NCI-H2081 (cell line): Measurements from ENCODE around the gene DVL3.
A peak's percentile ranks its signal among the peaks of the same experiment; 100 is the strongest.

ENCODE experiments used
- DNase-seq, 2 experiments: peaks; one replicate each; lab custom pipeline; 2025; lab: John Stamatoyannopoulos, UW

DVL3 gene

DNA sequence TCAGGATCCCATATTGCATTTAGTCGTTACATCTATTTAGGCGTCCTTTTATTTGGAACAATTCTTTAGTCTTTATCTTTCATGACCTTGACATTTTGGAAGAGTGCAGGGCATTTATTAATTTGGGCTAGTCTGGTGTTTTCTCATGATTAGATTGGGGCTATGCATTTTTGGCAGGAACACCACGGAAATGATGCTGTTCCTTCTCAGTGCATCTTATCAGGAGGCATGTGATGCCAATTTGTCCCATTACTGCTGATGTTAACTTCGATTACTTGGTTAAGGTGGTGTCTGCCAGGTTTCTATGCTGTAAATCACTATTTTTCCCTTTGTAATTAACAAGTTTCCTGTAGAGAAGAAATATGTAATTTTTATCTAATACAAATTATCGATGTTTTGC, 56.1 kb downstream of the DVL3 start:
- no peak for DNase-seq

DNA sequence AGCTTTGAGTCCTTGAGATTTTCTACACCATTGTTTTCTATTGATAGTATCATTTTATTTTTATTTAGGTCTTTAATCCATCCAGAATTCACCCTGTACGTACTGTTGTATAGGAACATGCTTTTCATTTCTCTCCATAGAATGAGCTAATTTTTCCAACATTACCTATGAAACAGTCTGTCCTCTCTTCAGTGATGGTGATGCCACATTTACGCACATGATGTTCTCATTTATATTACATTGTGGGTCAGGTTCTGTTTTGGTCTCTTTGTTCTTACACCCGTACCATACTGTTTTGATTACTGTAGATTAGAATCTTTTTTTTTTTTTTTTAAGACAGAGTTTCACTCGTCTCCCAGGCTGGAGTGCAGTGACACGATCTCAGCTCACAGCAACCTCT, 56.5 kb downstream of the DVL3 start:
- no peak for DNase-seq

DNA sequence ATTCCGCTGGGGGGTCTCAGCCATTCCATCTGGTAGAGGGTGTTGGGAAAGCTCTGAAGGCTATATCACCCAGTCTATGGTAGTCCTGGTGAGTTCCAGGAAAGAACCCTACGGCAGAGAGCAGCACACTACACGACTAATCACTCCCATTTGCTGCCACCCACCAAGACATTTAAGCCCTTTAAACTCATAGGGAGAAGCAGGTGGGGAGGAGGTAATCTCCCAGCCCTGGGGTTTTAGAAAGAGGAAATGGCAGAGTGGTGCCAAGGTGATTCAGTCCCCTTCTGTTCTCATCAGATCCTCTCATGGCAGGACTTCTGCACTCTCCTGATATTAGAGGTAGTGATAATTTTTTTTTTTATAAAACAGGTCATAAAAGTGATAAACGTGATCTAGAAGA, 63.6 kb downstream of the DVL3 start:
- peak; percentile 33 to 68 for DNase-seq

DNA sequence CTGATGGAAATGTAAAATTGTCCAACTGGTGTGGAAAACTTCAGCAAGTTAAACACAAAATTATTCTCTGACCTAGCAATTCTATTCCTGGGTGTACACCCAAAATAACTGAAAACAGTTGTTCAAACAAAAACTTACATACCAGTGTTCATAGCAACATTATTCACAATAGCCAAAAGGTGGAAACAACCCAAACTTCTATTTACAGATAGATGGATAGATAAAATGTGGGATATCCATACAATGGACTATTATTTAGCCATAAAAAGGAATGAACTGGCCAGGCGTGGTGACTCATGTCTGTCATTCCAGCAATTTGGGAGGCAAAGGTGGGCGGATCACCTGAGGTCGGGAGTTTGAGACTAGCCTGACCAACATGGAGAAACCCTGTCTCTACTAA, 67.3 kb downstream of the DVL3 start:
- DNase-seq: no peak
